Measurements from ENCODE around the gene DDX56.

The DDX56 gene

GRCh38 chr7:44534087-44534486 is 39.6 kb downstream of the DDX56 start:
- peak; percentile 73 for DNase-seq

GRCh38 chr7:44533301-44534055 is 40.2 kb downstream of the DDX56 start:
- DNase-seq, result peak; percentile 73

GRCh38 chr7:44531421-44532380 is 42.0 kb downstream of the DDX56 start:
- no peak for DNase-seq

GRCh38 chr7:44530990-44531389 is 42.7 kb downstream of the DDX56 start:
- no peak for DNase-seq

GRCh38 chr7:44524811-44525388 is 48.8 kb downstream of the DDX56 start:
- no peak for DNase-seq

GRCh38 chr7:44522315-44522714 is 51.4 kb downstream of the DDX56 start:
- DNase-seq, result no peak

GRCh38 chr7:44521347-44522095 is 52.2 kb downstream of the DDX56 start:
- no peak for DNase-seq

- DNase-seq, result no peak
These were observed 53.1 kb downstream of the DDX56 start for GRCh38 chr7:44520574-44520973.

- no peak for DNase-seq
These were observed 54.2 kb downstream of the DDX56 start for GRCh38 chr7:44519546-44519945.

GRCh38 chr7:44518761-44519160 is 54.9 kb downstream of the DDX56 start:
- DNase-seq, result no peak

GRCh38 chr7:44517175-44517574 is 56.5 kb downstream of the DDX56 start:
- DNase-seq, result no peak

Measured in SHP77 treated with DMSO at 0.1 percent for 48 hours (cell line).